HG03342 (cell line): ENCODE data around the gene PLCG2.
"Not testable (repeated sequence)": the region's sequence is repeated elsewhere in the genome, so short reads cannot be mapped to it uniquely, and the experiment has no call there.

ENCODE experiments used
- ATAC-seq: cut with Tn5 transposase; IDR thresholded peaks from one replicate; pipeline ENCODE4 v1.9.1; 2021; ENCODE audit warnings: mild to moderate bottlenecking, moderate library complexity; ENCODE audit not compliant: unreplicated experiment

The PLCG2 gene

DNA sequence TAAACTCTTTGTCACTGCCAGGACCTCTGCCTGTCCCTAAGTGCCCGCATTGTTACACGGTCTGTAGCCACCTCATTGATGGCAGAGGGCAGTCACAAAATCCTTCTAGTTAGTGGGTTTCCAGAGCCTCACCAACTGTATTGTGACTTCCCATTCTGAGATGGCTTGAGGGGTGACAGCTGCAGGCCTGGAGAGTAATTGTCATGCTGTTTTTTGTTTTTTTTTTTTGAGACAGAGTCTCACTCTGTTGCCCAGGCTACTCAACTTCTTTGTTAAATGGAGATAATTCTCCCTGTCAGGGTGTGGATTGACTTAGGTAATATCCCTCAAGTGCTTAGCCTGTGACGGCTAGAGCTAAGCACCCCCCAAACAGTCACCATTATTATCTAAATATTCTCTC, 154.3 kb downstream of the PLCG2 start:
- ATAC-seq, result no peak

DNA sequence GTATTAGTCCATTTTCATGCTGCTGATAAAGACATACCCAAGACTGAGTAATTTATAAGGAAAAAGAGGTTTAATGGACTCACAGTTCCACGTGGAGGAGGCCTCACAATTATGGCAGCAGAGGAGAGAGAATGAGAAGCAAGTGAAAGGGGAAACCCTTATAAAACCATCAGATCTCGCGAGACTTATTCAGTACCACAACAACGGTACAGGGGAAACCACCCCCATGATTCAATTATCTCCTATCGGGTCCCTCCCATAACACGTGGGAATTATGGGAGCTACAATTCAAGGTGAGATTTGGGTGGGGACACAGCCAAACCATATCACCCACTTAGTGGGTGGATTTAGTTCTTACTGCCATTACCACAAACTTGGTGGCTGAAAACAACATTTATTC, 155.6 kb downstream of the PLCG2 start:
- not testable (repeated sequence) for ATAC-seq

DNA sequence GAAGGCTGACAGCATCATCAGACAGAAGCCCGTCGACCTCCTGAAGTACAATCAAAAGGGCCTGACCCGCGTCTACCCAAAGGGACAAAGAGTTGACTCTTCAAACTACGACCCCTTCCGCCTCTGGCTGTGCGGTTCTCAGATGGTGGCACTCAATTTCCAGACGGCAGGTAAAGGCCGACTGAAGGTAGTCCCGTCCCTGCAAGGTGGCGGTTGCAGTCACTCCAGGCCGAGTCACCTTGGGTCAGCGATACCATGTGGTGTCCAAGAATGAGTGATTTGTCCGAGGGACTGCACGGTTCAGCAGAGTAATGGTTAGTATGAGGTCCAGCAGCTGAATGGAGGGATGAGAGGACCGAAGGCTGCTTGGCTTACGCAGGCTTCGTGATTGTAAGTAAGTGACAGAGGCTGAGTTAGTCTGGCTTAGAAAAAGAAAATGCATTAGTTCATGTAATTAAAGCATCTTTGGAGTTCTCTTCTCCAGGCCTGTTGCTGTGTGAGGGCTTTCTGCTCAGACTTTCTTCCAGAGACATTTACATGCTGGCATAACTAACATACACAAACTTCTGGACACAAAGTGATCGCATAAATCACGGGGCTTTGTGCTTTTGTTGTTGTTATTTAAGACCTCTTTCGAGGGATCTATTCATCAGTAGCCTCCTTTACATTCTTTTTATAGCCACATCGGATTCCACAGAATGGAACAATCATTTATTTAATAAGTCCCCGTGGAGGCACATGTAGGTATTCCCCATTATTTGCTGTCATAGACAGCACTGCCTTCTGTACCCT, 157.3 kb downstream of the PLCG2 start:
- no peak for ATAC-seq

DNA sequence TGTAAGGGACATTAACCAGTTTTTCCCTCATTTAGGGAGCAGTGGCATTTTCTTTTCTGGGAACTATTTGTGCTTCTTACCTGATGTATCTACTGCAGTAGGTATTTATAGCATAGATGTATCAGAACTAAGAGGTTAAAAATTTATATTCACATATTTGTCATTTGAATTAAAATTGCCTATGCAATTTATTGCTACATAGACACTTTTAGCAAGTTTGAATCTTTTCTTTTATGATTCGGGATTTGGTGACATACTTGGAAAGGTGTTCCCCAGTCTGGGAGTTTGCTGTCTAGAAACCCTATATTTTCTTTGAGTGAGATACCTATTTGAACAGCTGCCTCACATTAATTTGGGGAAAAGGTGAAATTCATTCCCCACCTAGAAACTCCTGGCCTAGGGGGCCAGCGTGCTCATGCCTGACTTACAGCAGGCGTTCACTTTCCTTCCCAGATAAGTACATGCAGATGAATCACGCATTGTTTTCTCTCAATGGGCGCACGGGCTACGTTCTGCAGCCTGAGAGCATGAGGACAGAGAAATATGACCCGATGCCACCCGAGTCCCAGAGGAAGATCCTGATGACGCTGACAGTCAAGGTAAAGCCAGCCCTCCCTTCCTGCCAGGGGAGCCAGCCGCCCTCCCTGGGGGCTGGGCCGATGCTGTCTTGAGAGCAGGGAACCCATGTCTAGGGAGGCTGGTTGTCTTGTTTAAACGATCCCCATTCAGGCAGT, 158.4 kb downstream of the PLCG2 start:
- ATAC-seq, result no peak

DNA sequence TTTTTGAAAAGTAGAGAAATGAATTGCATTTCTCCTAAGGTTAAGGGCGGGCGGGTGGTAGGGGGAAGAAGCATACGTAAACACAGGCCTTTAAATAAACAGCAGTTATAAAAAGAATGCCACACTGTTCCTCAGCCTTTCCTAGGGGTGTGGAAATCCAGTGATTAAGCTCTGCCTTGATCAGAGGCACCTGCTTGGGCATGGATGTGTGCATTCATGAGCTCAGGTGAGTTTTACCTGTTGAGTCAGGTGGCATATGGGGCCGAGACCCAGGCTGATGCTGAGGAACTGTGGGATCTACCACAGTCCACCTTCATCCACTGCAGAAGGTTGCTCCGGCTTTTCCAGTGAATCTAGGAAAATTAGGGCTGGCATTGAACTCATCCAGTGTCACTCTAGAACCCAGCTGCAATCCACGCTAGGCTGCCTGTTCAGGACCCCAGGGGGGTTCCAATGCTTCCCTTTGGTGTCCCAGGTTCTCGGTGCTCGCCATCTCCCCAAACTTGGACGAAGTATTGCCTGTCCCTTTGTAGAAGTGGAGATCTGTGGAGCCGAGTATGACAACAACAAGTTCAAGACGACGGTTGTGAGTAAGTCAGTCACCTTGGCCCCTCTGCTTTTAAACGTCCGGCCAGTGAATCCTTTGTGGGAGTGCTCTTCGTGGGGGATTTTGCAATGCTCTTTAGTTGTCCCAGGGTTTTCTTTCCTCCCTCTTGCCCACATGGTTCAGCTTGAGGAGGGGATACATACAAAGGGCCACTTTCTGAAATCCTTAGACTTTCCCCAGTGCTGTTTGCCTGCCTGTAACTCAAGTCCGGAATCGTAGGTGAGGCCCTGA, 159.5 kb downstream of the PLCG2 start:
- no peak for ATAC-seq

DNA sequence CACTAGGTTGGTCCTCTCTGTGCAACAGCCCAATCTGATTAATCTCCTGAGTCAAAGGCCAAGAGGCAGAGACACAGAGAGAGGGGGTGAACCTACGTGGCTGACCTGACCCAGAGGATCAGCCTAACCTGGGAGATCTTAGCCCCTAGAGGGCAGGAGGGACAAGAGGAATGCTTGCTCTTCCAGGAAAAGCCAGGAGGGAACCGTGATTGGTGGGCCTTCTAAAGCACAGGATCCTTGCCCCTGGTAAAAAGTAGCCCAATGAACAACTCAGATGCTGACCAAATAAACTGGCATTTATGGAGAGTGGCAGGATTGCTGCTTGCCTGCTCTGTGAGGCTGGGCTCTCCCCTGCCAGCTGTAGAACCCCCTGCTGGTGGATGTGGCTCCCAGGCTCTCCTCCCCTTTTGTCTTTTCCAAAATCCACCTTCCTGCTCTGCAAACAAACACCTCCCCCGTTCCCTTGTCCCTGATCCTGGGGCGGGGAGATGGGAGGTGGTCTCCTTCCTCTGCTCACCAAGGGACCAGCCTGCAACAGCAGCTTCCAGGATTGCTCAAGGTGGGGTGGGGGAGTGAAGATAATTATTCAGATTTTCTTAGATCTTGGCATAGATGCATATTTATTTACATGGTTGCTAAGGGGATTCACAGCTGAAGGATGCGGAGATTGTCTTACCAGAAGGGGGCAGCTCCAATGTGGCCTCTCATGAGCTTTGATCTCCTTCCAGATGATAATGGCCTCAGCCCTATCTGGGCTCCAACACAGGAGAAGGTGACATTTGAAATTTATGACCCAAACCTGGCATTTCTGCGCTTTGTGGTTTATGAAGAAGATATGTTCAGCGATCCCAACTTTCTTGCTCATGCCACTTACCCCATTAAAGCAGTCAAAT, 160.3 kb downstream of the PLCG2 start:
- ATAC-seq, result no peak

DNA sequence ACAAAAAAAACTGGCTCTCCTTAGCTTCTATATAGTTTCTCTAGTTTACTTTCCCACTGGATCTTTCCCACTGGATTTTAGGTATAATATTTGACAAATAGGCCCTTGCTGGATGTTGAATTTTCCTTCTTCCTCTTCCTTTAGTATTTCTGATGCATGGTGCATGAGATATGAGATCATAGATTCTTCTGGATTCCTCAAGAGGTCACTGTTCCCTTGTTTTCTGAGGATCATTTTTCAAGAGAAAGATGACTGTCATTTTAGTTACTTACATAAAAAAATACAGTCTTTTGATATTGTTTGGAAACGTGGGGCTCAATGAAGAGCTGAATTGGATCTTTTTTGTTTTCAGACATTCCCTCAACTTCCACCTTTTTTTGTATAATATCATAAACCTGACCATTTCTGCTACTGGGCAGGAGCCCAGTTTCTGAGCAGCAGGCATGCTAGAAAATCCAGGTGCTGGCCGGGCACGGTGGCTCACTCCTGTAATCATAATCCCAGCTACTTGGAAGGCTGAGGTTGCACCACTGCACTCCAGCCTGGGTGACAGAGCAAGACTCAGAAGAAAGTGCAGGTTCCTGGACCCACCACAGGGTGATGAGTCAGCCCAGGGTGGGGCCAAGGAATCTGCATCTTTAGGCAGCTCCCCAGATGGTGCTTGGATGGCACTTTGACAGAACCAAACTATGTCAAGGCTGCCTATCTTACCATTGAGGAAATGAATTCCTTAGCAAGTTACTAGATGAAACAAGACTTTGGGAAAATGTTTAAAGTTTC, 161.9 kb downstream of the PLCG2 start:
- no peak for ATAC-seq

DNA sequence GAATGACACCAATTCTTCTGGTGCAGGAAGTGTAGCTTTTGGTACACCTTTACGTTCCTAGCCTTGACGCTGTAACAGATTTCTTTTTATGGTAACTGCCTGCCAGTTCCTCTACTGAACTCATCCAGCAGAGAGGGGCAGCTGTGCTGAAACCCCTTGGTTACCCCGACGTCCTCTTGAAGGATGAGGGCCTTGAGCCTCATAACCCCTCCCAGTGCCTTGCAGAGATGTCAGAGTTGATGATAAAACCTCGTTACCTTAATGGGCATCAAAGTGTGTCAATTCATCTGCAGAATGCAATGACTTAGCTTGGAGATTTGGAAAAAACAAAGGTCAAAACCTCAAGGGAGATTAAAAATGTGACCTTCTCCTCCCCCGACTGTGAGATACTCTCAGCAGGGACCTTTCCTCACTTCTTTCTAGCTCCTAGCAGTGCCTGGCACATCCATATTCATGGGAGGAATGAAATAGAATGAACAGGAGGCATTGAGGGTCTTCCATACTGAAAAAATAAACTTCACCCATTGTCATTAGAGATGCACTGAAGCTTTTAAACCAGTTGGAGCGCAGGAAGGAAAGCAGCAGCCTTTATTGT, 163.0 kb downstream of the PLCG2 start:
- ATAC-seq, result no peak

DNA sequence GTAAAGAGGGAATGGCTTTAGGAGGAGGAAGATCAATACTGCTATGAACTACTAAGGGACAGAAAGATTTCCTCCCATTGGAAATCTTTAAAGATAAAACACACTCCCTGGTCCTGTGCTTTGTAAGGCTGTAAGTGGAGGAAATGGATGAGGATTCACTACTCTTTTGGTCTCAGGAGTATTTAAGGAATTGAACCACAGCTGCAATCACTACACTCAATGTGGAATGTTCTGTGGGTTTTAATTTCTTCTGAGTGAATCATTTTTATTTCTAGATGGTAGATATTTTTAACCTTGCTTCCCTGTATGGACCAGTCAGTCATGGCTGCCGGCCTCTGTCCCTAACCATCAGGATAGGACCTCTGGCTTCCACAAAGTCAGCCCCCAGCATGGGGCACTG, 166.6 kb downstream of the PLCG2 start:
- ATAC-seq, result no peak

DNA sequence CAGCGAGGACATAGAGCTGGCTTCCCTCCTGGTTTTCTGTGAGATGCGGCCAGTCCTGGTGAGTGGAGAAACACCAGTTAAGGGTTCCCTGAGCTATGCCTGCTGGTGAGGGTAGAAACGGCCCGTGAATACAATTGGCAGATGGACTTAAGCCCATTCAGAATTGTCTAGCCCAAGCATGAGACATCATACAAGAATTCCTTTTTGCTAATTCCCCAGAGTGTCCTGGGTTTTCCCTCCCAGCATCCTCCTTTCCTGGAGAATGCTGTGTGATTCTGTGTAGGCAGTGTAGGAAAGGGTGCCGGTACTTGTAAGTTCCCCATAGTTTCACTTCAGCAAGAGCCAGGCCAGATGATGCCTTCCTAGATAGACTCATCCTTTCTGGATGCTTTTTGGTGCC, 167.1 kb downstream of the PLCG2 start:
- ATAC-seq, result no peak

DNA sequence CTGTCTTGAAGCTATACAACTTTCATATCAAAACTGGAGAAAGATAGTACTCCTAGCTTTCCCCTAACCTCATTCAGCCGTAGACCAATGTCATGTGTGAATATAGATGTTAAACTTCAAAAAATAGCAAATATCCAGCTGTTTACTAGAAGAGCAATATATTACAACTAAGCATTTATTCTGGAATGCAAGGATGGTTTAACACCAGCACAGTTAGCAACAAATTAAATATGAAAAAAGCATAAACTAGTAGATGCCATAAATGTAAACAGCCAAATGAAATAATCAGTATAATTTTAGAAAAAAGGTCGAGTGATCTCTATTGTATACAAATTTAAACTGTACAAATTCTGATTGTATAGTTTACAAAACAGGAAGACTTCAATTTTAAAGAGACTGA, 172.5 kb downstream of the PLCG2 start:
- no peak for ATAC-seq

DNA sequence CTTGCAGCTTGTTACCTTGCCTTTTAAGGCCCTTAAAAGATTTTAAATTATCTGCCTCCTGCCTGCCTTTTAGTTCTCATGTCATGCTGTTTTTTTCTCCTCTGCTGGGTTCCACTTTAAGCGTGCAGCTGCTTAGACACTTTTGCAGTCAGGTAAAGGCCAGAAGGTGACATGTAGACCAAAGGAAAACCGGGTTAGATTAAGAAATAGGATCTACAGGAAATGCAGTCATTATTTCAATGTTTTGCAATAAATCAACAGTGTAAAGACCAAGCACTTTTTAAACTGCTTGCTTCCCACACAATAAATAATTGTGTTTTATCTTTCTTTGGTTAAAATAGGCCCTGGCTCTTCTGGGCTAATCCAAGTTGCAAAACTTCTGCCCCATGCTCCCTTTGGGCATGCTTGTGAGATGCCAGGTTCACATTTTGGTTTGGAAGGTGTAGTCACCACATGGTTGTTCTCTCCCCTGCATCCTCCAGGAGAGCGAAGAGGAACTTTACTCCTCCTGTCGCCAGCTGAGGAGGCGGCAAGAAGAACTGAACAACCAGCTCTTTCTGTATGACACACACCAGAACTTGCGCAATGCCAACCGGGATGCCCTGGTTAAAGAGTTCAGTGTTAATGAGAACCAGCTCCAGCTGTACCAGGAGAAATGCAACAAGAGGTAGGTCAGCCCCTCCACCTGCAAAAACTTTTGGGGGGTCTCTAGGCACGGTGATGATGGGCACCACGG, 177.3 kb downstream of the PLCG2 start:
- no peak for ATAC-seq

DNA sequence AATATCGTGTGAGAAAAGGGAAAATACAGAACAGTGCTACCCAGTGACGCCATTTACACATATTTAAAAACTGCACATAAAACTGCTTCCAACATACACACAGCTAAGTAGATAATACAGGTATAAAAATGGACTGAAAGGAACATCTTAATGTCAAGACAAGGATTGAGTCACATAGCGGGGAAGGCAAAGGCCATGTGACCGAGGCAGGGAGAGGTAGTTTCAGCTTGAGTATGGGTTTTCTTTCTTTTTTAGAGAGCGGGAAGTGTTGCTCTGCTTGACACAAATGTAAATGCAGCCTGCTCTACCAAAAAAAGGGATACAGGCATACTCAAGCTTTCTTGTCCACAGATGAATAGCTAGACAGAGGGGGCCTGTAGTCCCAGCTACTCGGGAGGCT, 185.7 kb downstream of the PLCG2 start:
- ATAC-seq, result no peak

DNA sequence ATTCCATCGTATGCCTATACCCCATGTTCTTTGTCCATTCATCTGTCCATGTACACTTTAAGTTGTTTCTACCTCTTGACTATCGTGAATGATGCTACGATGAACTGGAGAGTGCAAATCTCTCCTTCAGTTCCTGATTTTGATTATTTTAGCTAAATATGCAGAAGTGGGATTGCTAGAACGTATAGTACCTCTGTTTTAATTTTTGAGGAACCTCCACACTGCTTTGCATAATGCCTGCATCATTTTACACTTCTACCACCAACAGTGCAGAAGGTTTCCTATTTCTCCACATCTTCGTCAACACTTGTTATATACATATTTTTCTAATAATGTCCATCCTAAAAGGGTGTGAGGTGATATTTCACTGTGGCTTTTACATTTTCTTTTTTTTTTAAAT, 188.3 kb downstream of the PLCG2 start:
- ATAC-seq, result no peak

DNA sequence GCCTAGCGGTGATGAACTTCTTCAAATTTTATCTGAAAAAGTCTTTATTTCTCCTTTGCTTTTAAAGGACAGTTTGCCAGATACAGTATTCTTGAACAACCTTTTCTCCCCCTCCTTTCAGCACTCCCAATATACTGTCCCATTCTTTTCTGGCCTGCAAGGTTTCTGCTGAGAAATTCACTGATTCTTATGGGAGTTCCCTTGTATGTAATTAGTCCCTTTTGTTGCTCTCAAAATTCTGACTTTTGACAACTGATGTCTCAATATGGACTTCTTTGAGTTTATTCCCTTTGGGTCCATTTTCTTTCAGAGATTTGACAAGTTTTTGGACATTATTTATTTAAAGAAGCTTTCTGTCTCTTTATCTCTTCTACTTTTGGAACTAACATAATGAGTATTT, 192.8 kb downstream of the PLCG2 start:
- no peak for ATAC-seq

DNA sequence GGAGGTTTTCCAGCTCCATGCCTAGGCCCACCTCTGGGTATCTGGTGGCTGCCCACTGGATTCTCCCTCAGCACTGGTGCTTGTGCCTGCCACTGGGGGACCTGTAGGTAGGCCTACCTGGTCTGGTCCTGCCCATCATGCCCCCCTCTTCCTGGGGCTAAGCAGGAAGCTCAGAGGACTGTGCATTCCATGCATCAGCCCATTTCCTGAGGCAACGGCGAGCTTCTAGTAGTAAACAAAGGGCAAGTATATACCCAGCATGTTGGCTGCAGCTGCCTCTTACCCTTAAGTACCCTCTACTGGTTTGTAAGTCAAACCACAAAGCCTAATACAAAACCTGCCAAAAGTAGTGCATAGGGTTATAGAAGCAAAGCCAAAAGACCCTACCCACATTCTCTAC, 194.6 kb downstream of the PLCG2 start:
- ATAC-seq, result no peak

DNA sequence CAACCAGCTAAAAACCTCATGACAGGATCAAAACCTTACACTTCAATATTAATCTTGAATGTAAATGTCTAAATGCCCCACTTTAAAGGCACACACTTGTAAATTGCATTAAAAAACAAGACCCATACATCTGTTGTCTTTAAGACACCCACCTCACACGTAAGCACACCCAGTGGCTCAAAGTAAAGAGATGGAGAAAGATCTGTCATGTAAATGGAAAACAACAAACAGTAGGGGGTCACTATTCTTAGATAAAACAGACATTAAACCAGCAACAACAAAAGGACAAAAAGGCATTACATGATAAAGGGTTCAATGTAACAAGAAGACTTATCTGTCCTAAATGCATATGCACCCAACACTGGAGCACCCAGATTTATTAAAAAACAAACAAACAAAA, 196.5 kb downstream of the PLCG2 start:
- ATAC-seq, result no peak

DNA sequence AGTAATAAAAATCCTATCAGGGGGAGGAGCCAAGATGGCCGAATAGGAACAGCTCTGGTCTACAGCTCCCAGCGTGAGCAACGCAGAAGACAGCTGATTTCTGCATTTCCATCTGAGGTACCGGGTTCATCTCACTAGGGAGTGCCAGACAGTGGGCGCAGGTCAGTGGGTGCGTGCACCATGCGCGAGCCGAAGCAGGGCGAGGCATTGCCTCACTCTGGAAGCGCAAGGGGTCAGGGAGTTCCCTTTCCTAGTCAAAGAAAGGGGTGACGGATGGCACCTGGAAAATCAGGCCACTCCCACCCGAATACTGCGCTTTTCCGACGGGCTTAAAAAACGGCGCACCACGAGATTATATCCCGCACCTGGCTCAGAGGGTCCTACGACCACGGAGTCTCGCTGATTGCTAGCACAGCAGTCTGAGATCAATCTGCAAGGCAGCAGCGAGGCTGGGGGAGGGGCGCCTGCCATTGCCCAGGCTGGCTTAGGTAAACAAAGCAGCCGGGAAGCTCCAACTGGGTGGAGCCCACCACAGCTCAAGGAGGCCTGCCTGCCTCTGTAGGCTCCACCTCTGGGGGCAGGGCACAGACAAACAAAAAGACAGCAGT, 198.3 kb downstream of the PLCG2 start:
- ATAC-seq, result not testable (repeated sequence)
